Measurements from ENCODE around the gene DNAJC18. TPM values are rescaled to one million over a fixed set of nuclear protein-coding genes. Genes with fewer than 3 reads are reported as not detected.

The DNAJC18 gene
- total RNA-seq, 1 donor: 9.9 TPM

DNA sequence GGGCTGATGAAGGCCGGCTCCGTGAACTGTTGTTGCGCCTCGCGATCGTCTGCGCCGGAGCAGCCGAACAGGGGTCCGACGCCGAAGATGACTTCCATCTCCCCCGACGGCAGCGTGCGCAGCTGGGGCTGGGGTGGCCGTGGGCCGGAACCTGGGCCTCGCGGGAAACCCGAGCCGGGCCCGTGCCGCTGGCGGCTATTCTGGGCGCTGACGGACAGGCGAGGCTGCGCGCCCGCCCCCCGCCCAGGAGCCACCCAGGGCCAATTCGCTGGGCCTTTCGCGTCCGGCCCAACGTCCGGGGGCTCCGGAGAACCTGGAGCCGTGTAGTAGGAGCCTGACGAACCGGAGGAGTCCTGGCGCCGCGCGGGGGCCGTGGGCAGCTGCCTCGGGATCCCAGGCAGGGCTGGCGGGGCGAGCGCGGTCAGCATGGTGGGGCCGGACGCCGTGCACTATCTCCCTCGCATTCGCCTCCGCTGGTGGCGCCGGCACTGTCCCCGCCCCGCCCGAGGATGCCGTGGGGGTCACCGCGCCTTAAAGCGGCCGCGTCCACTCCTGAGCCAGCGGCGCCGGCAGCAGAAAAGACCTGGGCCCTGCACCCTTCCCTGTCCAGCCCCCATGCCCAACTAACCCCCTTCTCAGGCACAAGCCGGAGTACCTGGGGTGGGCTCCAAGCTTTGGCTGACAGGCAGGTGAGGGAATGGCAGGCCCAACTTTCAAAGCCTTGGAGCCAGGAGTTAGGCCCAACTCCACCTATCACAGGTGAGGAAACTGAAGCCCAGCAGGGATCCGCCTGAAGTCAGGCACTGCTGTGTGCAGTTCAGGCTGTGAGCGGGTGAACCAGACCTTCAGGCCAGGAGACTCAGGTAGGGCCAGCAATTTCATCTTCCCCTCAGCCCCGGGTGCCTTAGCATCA is 44.4 kb downstream of the DNAJC18 start, which contains the start of gene PROB1:
Gene PROB1, minus strand, starts transcription at position 451 of the 913 bp plus-strand sequence. Its CDS starts 23 bp downstream, at position 428.
- TF ChIP-seq, protein P1, sequence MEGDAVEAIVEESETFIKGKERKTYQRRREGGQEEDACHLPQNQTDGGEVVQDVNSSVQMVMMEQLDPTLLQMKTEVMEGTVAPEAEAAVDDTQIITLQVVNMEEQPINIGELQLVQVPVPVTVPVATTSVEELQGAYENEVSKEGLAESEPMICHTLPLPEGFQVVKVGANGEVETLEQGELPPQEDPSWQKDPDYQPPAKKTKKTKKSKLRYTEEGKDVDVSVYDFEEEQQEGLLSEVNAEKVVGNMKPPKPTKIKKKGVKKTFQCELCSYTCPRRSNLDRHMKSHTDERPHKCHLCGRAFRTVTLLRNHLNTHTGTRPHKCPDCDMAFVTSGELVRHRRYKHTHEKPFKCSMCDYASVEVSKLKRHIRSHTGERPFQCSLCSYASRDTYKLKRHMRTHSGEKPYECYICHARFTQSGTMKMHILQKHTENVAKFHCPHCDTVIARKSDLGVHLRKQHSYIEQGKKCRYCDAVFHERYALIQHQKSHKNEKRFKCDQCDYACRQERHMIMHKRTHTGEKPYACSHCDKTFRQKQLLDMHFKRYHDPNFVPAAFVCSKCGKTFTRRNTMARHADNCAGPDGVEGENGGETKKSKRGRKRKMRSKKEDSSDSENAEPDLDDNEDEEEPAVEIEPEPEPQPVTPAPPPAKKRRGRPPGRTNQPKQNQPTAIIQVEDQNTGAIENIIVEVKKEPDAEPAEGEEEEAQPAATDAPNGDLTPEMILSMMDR (IDR thresholded peaks at IDR 0.05; ENCODE audit: insufficient read depth, low read length): no peak
- H3K4me3 ChIP-seq (ENCODE audit: low read depth, low read length): peak within 1 kb of the TSS; percentile 33
- no peak for DNase-seq (ENCODE audit: low read depth)

DNA sequence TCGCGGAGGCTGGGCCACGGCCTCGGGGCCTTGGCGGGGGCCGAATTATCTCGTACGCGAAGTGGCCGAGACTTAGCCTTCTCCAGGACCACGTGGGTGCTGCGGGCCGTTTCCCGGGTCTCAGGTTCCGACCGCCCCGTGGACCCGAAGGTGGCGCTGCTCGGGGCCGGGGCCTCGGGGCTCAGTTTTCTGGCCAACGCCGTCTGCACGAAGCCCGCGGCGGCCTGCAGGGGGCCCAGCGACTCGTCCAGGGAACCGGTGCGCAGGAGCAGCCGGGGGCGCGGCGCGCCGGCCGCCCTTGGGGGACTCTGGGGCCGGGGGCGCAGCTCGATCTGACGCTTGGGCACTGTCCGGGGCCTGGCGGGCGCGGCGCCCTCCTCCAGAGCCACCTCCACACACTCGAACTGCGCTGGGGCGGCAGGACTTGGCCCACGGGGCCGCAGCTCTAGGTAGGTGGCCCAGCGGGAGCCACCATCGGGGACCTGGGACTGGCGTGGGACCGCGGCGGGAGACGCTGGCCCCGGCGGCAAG is 45.1 kb downstream of the DNAJC18 start:
- TF ChIP-seq, protein P1 (IDR thresholded peaks at IDR 0.05; ENCODE audit: insufficient read depth, low read length): peak; percentile 37
- H3K4me3 ChIP-seq (ENCODE audit: low read depth, low read length): peak overlapping the region; percentile 22
- DNase-seq (ENCODE audit: low read depth): no peak

DNA sequence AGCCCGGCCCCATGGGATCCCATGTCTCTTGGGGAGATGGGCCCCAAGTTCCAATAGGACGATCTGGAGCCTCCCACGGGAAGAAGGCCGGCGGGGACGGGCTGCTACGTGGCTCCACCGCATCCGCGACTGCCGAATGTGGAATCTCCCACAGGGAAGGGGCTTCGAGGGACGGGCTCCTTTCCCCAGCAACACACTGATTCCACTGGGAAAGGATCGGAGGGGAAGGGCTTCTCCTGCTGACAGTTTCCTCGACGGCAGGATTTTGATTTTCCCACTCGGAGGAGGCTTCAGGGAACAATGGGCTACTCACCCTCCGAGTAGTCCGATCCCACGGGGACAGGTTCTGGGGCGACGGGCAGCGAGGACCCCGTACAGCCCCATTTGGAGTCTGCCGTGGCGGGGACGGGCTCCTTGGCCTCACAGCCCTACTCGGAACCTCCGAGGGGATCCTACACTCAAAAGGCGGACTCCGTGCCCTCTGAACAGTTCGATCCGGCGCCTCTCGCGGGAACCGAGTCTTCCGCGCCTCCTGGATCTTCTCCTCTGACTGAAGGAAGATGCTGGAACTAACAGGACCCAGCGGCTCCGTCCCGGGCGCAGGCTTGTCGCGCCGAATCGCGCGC is 45.7 kb downstream of the DNAJC18 start:
- TF ChIP-seq, protein P1 (IDR thresholded peaks at IDR 0.05; ENCODE audit: insufficient read depth, low read length): no peak
- H3K4me3 ChIP-seq (ENCODE audit: low read depth, low read length): peak overlapping the region; percentile 22
- no peak for DNase-seq (ENCODE audit: low read depth)

DNA sequence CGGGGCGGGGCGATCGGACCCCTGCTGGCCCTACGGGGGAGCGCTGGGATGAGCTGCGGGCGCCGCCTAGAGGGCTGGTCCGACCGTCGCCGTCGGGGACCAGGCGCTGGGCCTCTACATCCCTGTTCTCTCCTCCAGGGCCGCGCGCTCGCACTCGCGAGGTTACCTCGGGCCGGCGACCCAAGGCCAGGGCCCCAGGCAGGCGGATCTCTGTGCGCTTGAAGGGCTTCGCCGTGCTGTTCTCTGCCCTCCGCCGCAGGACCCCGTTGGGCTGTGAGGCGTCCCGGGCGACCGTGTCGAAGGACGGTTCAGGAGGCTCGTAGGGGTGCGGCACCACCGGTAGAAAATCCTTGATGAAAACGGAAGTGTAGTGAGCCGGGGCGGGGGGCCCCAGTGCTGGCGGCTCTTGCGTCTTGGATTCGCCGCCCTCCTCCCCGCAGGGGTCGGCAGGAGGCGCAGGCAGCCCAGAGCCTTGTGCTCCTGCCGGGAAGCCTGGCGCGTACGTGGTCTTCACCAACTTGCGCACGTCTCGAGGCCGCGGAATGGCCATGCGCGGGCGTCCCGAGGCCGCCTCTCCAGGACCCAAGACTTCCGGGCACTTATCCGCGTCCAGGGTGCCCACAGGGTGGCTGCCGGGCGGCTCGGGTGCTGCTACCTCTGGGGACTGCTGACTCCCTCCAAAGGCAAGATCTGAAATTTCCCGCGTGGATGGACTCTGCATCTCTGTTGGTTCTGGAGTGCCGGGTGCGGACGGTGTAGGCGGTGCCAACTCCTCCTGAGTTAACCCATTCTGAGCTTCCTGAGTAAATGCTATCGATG is 46.4 kb downstream of the DNAJC18 start:
- TF ChIP-seq, protein P1 (IDR thresholded peaks at IDR 0.05; ENCODE audit: insufficient read depth, low read length): peak; percentile 57
- DNase-seq (ENCODE audit: low read depth): no peak
- peak overlapping the region; percentile 25 for H3K4me3 ChIP-seq (ENCODE audit: low read depth, low read length)

DNA sequence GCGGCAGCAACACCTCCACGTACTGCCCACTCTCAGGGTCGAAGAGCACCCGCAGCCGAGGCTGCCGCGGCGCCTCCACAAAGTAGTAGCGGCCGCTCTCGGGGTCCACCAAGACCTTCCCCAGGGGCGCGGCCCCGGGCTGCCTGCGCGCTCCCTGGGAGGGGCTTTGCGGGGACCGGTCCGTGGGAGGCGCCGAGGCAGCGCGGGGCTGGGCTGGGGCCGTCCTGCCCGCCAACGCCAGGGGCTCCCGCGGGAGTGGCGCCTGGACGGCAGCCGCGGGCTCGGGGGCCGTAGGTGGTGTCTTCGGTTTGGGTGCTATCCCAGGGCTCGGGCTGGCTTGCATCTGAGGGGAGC is 47.0 kb downstream of the DNAJC18 start:
- H3K4me3 ChIP-seq (ENCODE audit: low read depth, low read length): no peak overlapping the region
- DNase-seq (ENCODE audit: low read depth): no peak
- TF ChIP-seq, protein P1 (IDR thresholded peaks at IDR 0.05; ENCODE audit: insufficient read depth, low read length): no peak
